Thyroid gland (tissue), 4 donors: ENCODE results near the gene ARSK. TPM values are rescaled to one million over a fixed set of nuclear protein-coding genes. Genes with fewer than 3 reads are reported as not detected.

Experiments used
- DNase-seq, 2 donors: peaks; one replicate each; pipeline ENCODE4 v3.0.0-alpha.2; 2019
- H3K27ac ChIP-seq, 3 donors: fragments of 200-600 bp; sonication (generic); 1 replicate in 2 of 3; 2 replicates in 1 of 3; pipeline ENCODE4 v1.5.1; 2016 to 2019; ENCODE audit warnings: mild to moderate bottlenecking in 1 of 3, moderate library complexity in 1 of 3
- H3K27me3 ChIP-seq: fragments of 200-600 bp; sonication (generic); one replicate; pipeline ENCODE4 v1.5.1; 2019
- H3K36me3 ChIP-seq, 2 donors: fragments of 200-600 bp; sonication (generic); one replicate each; pipeline ENCODE4 v1.5.1; 2016 to 2019
- H3K4me1 ChIP-seq, 2 donors: fragments of 200-600 bp; sonication (generic); one replicate each; pipeline ENCODE4 v1.5.1; 2017 to 2019
- H3K4me3 ChIP-seq, 3 donors: fragments of 200-600 bp; sonication (generic); replicated peaks in 1 of 3; 1 replicate in 2 of 3; 2 replicates in 1 of 3; pipeline ENCODE4 v1.5.1; 2016; ENCODE audit warnings: mild to moderate bottlenecking in 1 of 3
- H3K9me3 ChIP-seq: fragments of 200-600 bp; sonication (generic); one replicate; pipeline ENCODE4 v1.5.1; 2017
- POLR2A ChIP-seq, 2 donors: fragments of 450-650 bp; IDR thresholded peaks; one replicate each; pipeline ENCODE4 v1.6.1; 2017; ENCODE audit warnings: antibody characterized with exemption in 2 of 2, mild to moderate bottlenecking in 2 of 2, moderate library complexity in 1 of 2
- WGBS, 2 donors: methylation state at CpG; one replicate each; pipeline ENCODE4 v1.1.5; 2017; 5-methylcytosine and 5-hydroxymethylcytosine counted together
- intact Hi-C: fragments of 100-400 bp; cut with DNase I; formaldehyde crosslinking; loops from one replicate; pipeline ENCODE4 v1.15.1; 2023
- total RNA-seq, 4 donors: library from RNA; depleted of rRNA; stranded (reverse); fragments of >200 nt; gene quantifications; one replicate each; pipeline ENCODE4 v1.2.3, GENCODE V29; 2016
- TF ChIP-seq, protein P1 (sequence below), 6 experiments: fragments of 200-600 bp in 3 of 6; fragments of 450-650 bp in 3 of 6; sonication (generic) in 3 of 6; IDR thresholded peaks; one replicate each; pipeline ENCODE4 v1.5.1; 2016 to 2019; ENCODE audit warnings: antibody characterized with exemption in 6 of 6, mild to moderate bottlenecking in 2 of 6, inconsistent platforms in 1 of 6, moderate library complexity in 1 of 6

The ARSK gene
- total RNA-seq, 4 donors from 2014 or later, result 7.8 to 11.4 (median 9.3) TPM

DNA sequence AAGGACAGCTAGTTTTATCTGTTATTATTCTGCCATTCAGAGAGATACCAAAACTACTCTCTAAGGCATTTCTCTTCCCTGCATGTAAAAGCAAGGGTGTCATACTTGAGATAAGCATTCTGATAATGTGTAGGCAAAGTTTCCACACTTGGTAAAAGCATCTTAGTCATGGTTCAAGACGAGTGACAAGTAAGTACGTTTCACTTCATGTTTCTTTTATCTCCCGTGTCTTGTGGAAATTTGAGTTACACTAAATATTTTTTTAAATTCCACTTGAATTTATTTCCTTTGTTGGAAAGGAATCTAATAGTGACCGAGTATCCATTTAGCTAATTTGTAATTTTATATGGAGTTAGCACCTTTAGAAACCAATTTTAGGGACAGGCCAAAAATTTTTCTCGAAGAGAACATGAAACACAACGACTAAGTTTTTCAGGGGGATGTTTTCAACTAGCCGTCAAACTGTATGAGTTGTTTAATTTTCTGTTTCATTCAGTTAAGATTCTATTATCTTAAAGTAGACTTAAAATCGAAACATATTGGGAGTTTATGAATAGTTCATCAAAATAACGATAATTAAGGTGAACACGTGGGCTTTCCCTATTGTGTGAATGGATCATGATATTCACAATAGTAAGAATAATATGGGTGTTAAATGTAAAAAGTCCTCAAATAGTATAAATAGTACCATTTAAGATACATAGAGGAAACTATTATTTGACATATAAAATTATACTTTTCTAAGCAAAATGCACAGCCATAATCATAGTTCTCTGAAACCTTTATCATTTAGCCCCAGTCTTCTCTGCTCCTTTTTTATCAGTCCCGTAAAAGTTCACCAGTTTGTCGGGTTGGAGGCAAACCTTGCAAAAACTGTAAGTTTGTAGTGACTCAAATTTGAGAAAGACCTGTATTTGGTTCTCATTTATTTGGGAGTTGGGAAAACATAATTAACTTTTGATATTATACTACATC lies 93.3 kb downstream of the ARSK start:
- Histone ChIP-seq H3K9me3 (no peaks in the 10 kb centered on the region), H3K27ac (peak overlapping the region in 1 of 3 donors; percentile 95), H3K4me3 (no peak overlapping the region), H3K27me3 (no peaks in the 10 kb centered on the region), H3K36me3 (no peaks in the 10 kb centered on the region), H3K4me1 (peaks cover 3 to 14% of the 10 kb centered on the region in 2 donors)
- 88 to 90% methylated on average over 12 of the region's 12 CpGs for WGBS, 2 donors
- intact Hi-C loops, result loop anchor here (10.0 kb wide), 2 partner anchors 687 to 957 kb away; no protein-coding TSS in a partner anchor
- no peak for TF ChIP-seq POLR2A (IDR thresholded peaks at IDR 0.05)
- no peak for DNase-seq

DNA sequence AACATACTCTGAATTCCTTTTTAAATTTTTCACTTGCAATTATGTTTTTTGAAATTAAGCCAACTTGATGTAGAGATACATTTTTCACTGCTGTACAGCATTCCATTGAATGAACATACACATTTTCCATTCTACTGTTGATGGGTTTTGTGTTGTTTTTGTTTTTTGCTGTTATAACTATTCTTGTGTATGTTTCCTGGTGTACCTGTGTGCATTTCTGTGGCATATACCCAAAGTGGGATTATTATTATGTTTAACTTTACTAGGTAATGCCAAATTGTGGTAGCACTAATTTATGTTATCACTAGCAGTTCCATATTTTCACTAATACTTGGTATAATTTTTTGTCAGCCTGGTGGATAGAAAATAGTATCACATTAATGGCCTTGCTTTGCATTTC lies 94.4 kb downstream of the ARSK start:
- intact Hi-C loops, result loop anchor here (10.0 kb wide), 2 partner anchors 686 to 956 kb away; no protein-coding TSS in a partner anchor
- Histone ChIP-seq H3K36me3 (no peaks in the 10 kb centered on the region), H3K27me3 (no peaks in the 10 kb centered on the region)

DNA sequence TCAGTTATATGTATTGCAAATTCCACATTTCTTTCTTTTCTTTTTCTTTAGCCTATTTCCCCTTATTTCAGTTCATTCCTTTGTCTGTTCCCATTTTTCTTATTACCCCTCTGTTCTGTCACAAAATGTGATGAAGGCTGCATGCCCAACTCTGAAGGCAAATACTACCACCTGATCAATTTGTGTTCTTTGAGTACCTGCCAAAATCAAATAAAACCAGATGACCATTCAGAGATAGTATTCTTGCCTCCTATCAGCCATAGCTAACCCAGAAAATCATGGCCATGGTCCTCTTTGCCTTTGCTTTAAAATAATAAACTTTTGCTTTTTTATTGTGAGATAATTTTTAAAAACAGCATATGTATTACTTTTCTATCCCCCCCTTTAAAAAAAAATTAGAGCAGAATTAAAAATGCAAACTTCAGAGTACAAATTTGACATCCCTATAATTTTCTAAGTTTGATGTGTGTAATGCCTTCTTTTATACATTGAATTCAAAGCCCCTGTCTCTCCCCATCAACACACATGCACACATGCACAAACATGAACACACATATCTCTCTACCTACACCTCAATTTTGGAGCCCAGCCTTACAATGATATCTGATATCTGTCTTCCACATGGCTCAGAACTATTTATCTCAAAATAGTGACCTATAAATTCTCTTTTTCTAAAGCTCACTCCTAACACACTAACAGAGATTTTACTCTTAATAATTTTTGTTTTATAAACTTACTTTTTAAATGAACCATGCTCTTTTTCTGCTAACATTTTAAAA lies 95.1 kb downstream of the ARSK start:
- DNase-seq, result no peak
- intact Hi-C loops, result loop anchor here (10.0 kb wide), 3 partner anchors 125 to 955 kb away; no protein-coding TSS in a partner anchor
- TF ChIP-seq, protein P1, sequence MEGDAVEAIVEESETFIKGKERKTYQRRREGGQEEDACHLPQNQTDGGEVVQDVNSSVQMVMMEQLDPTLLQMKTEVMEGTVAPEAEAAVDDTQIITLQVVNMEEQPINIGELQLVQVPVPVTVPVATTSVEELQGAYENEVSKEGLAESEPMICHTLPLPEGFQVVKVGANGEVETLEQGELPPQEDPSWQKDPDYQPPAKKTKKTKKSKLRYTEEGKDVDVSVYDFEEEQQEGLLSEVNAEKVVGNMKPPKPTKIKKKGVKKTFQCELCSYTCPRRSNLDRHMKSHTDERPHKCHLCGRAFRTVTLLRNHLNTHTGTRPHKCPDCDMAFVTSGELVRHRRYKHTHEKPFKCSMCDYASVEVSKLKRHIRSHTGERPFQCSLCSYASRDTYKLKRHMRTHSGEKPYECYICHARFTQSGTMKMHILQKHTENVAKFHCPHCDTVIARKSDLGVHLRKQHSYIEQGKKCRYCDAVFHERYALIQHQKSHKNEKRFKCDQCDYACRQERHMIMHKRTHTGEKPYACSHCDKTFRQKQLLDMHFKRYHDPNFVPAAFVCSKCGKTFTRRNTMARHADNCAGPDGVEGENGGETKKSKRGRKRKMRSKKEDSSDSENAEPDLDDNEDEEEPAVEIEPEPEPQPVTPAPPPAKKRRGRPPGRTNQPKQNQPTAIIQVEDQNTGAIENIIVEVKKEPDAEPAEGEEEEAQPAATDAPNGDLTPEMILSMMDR (IDR thresholded peaks at IDR 0.05), result no peak
- no peak for TF ChIP-seq POLR2A (IDR thresholded peaks at IDR 0.05)
- H3K27me3 ChIP-seq, result no peaks in the 10 kb centered on the region
- no peaks in the 10 kb centered on the region for H3K9me3 ChIP-seq
- H3K4me3 ChIP-seq, result no peak overlapping the region
- H3K4me1 ChIP-seq, result peaks cover 3 to 9% of the 10 kb centered on the region in 2 donors
- no peak overlapping the region for H3K27ac ChIP-seq
- no peaks in the 10 kb centered on the region for H3K36me3 ChIP-seq

More for the DNA sequence above, 94.4 kb downstream of the ARSK start:
- DNase-seq, result no peak
- TF ChIP-seq POLR2A (IDR thresholded peaks at IDR 0.05), result no peak
- TF ChIP-seq, protein P1 (IDR thresholded peaks at IDR 0.05), result no peak
- Histone ChIP-seq H3K4me3 (no peak overlapping the region), H3K27ac (no peak overlapping the region), H3K9me3 (no peaks in the 10 kb centered on the region), H3K4me1 (peaks cover 3 to 12% of the 10 kb centered on the region in 2 donors)

DNA sequence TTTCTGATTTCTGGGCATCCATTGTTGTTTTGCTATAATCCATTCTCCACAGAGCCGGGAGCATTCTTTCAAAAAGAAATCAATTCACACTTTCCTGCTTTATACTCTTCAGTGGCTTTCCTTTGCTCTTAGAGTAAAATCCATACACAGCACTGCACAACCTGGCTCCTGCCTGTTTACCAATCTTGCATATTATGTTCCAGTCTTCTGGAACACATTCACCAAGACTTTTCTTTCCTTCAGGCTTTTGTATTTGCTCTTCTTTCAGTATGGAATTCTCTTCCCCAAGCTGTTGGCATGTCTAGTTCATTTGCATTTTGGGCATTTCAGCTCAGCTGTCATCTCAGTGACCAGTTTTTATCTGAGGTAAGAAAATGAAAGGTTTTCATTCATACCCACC lies 97.9 kb downstream of the ARSK start:
- no peaks in the 10 kb centered on the region for H3K9me3 ChIP-seq
- no peak overlapping the region for H3K4me3 ChIP-seq
- no peak for DNase-seq
- peaks cover 0 to under 1% of the 10 kb centered on the region in 2 donors for H3K4me1 ChIP-seq
- TF ChIP-seq, protein P1 (IDR thresholded peaks at IDR 0.05), result no peak
- TF ChIP-seq POLR2A (IDR thresholded peaks at IDR 0.05), result no peak
- H3K27me3 ChIP-seq, result no peaks in the 10 kb centered on the region
- no peaks in the 10 kb centered on the region for H3K36me3 ChIP-seq
- intact Hi-C loops, result loop anchor here (10.0 kb wide), 1 partner anchor 122 kb away; no protein-coding TSS in a partner anchor
- WGBS, 2 donors, result 80 to 91% methylated on average over 1 of the region's 1 CpG
- no peak overlapping the region for H3K27ac ChIP-seq

DNA sequence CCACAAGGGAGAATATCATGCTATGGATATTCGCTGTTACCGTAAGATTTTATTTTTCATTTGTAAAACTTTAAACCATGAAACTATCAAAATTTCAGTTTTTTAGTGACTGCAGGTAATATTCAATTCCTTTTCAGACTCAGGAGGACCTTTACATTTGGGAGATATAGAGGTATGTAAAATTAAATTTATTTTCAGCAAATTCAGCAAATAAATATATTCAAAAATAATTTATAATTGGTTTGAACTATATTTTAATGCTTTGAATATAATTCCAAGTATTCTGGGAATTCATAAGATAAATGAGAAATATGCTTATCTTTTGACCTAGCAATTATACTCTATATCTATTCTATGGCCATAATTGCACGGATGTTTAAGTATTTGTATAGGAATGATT lies 99.3 kb downstream of the ARSK start:
- no peak for TF ChIP-seq POLR2A (IDR thresholded peaks at IDR 0.05)
- TF ChIP-seq, protein P1 (IDR thresholded peaks at IDR 0.05), result no peak
- Histone ChIP-seq H3K9me3 (no peaks in the 10 kb centered on the region), H3K4me3 (no peak overlapping the region), H3K27me3 (no peaks in the 10 kb centered on the region), H3K27ac (no peak overlapping the region), H3K36me3 (no peaks in the 10 kb centered on the region), H3K4me1 (no peaks in the 10 kb centered on the region)
- intact Hi-C loops, result loop anchor here (10.0 kb wide), 1 partner anchor 121 kb away; no protein-coding TSS in a partner anchor
- no peak for DNase-seq
- 96 to 97% methylated on average over 3 of the region's 3 CpGs for WGBS, 2 donors
